ENCODE measurements around the gene ZBTB7B. TPM values are rescaled to one million over a fixed set of nuclear protein-coding genes. Genes with fewer than 3 reads are reported as not detected.

ZBTB7B gene
- total RNA-seq, 2 experiments from 2014 or later, result 124 to 125 TPM

DNA sequence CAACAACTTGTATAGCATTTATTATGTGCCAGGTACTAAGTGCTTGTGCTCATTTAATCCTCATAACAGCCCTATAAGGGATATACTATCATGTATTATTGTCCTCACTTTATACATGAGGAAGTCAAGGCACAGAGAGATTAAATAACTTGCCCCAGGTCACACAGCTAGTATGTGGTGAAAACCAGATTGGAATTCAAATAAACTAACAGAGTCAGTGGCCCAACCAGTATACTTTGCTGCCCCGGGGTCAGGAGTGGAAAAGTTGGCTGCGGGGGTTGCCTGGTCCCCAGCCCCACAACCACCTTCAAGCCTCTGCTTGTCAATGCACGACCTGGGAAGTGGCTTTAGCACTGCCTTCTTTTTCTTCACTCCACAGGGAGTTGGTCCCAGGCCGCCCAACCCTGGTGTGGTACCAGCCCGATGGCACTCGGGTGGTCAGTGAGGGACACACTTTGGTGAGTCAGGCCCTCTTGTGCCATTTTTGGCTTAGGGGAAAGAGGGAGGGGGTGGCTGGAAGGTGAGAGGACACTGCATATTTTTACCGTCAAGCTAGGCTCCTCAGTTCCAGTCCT lies 51.0 kb downstream of the ZBTB7B start:
- Mint-ChIP-seq H3K4me3 (peak overlapping the region; percentile 34), H3K36me3 (peaks cover 16% of the 10 kb centered on the region), H3K27ac (no peak overlapping the region), H3K27me3 (no peaks in the 10 kb centered on the region), H3K9me3 (no peaks in the 10 kb centered on the region), H3K4me1 (ENCODE audit: low read depth) (peaks cover 22% of the 10 kb centered on the region)
- no peak for DNase-seq
- ChIA-PET POLR2A (no interaction called here), CTCF (interaction anchor here (1.4 to 15.8 kb wide), 5 partner anchors 6 to 38 kb away, joined by 3 to 245 read pairs (median 92); partner anchors contain the start of genes ADAM15 and EFNA4)
- intact Hi-C loops (cut with micrococcal nuclease), result no loop called here

DNA sequence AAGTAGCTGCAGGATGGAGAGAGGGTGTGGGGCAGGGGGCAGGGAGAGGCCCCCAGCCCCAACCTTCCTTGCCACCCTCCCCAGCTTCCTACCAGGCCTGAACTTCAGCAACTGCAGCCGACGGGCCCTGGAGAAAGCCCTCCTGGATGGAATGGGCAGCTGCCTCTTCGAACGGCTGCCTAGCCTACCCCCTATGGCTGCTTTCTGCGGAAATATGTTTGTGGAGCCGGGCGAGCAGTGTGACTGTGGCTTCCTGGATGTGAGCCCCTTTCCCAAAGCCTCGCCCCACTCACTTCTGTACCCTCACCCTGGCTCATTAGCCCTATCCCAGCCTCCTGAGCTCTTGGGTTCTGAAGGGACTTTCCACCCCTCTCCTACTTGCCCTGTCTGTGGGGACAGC lies 54.5 kb downstream of the ZBTB7B start:
- DNase-seq, result no peak
- POLR2A ChIA-PET, result interaction anchor here (0.9 kb wide), 1 partner anchor 53 kb away, joined by 3 read pairs; no protein-coding TSS in a partner anchor
- intact Hi-C loops (cut with micrococcal nuclease), result no loop called here
- Mint-ChIP-seq H3K9me3 (no peaks in the 10 kb centered on the region), H3K27ac (no peak overlapping the region), H3K36me3 (peaks cover 22% of the 10 kb centered on the region), H3K4me1 (ENCODE audit: low read depth) (peaks cover 21% of the 10 kb centered on the region), H3K27me3 (no peaks in the 10 kb centered on the region), H3K4me3 (no peak overlapping the region)
- CTCF ChIA-PET, result interaction anchor here (0.6 to 15.8 kb wide), 6 partner anchors 9 to 563 kb away, joined by 3 to 245 read pairs (median 5); partner anchors contain the start of genes ADAM15, KRTCAP2 and PMVK

DNA sequence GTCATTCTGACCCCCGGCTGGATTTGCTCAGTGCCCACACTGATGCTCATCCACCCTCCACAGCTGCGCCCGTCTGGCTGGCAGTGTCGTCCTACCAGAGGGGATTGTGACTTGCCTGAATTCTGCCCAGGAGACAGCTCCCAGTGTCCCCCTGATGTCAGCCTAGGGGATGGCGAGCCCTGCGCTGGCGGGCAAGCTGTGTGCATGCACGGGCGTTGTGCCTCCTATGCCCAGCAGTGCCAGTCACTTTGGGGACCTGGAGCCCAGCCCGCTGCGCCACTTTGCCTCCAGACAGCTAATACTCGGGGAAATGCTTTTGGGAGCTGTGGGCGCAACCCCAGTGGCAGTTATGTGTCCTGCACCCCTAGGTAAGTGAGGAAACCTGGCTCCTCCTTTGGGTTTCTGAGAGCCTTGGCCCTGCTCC lies 55.2 kb downstream of the ZBTB7B start:
- POLR2A ChIA-PET, result no interaction called here
- no peak overlapping the region for H3K4me3 Mint-ChIP-seq
- intact Hi-C loops (cut with micrococcal nuclease), result no loop called here
- no peaks in the 10 kb centered on the region for H3K27me3 Mint-ChIP-seq
- CTCF ChIA-PET, result interaction anchor here (0.6 to 15.8 kb wide), 5 partner anchors 10 to 564 kb away, joined by 3 to 245 read pairs (median 6); partner anchors contain the start of genes ADAM15 and PMVK
- DNase-seq, result no peak
- H3K27ac Mint-ChIP-seq, result no peak overlapping the region
- peaks cover 20% of the 10 kb centered on the region for H3K4me1 Mint-ChIP-seq (ENCODE audit: low read depth)
- H3K36me3 Mint-ChIP-seq, result peaks cover 22% of the 10 kb centered on the region
- H3K9me3 Mint-ChIP-seq, result no peaks in the 10 kb centered on the region

DNA sequence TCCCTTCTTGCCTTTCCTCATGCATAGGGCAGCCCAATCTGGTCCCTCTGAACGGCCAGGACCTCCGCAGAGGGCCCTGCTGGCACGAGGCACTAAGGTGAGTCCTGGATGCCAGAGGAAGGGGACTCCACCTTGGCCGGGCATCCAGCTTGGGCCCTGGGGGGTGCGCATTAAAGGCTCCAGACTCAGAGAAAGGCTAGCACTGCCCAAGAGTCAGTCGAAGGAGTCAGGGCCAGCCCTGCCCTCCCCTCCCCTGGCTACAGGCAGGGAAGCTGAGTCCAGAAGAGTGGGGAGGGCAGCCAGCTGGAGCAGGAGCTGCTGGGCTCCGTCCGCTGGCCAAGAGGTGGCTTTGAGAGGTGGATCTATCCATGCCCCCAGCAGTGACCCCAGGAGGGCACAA lies 58.1 kb downstream of the ZBTB7B start:
- POLR2A ChIA-PET, result interaction anchor here (1.4 kb wide), 1 partner anchor 10 kb away, joined by 5 read pairs; the partner anchor contains the start of gene ADAM15
- Mint-ChIP-seq H3K27ac (no peak overlapping the region), H3K9me3 (no peaks in the 10 kb centered on the region), H3K4me3 (no peak overlapping the region), H3K36me3 (peaks cover 19% of the 10 kb centered on the region), H3K4me1 (ENCODE audit: low read depth) (peaks cover 29% of the 10 kb centered on the region), H3K27me3 (no peaks in the 10 kb centered on the region)
- no peak for DNase-seq
- intact Hi-C loops (cut with micrococcal nuclease), result loop anchor here (1.0 to 5.0 kb wide), 5 partner anchors 8 to 393 kb away; partner anchors contain the start of genes FLAD1 and PMVK
- CTCF ChIA-PET, result interaction anchor here (0.8 to 15.8 kb wide), 17 partner anchors 10 to 501 kb away, joined by 3 to 245 read pairs (median 7); partner anchors contain the start of genes ADAM15, KRTCAP2, PBXIP1 and TRIM46

DNA sequence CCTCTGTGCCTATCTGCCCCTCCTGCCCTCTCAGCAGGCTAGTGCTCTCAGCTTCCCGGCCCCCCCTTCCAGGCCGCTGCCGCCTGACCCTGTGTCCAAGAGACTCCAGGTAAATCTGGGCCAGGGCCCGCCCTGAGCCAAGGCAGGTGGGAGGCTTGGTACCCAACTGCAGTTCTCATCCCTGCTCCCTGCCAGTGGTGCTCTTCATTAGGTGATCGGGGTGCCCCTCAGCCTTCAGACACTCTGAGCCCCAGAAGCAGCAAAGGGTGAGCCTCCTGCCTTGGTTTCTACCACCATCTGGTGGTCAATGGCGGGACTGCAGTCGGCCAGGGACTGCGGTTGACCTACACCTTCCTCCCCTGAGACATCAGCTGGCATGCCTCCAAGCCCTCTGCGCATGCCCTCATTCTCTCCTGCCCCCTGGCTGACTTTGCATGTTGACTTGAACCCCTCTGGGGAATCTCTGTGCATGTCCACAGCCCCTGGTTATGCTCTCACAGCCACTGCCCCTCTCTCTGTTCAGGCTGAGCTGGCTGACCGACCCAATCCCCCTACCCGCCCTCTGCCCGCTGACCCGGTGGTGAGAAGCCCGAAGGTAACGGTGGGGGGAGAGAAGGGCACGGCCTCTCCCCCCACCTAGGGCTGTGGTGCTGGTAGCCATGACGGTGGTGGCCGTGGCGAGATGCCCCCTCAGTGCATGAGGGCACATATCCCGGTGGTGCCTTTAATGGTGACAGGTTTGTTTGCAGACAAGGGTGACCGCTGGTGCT lies 59.0 kb downstream of the ZBTB7B start:
- ChIA-PET POLR2A (interaction anchor here (1.3 to 1.4 kb wide), 2 partner anchors 11 to 14 kb away, joined by 3 to 5 read pairs; partner anchors contain the start of gene ADAM15), CTCF (interaction anchor here (0.5 to 15.8 kb wide), 39 partner anchors 9 to 502 kb away, joined by 3 to 245 read pairs (median 4); partner anchors contain the start of genes ADAM15, FLAD1, KRTCAP2 and PBXIP1)
- DNase-seq, result peak; percentile 96
- no peaks in the 10 kb centered on the region for H3K9me3 Mint-ChIP-seq
- no peaks in the 10 kb centered on the region for H3K27me3 Mint-ChIP-seq
- peaks cover 29% of the 10 kb centered on the region for H3K4me1 Mint-ChIP-seq (ENCODE audit: low read depth)
- intact Hi-C loops (cut with micrococcal nuclease), result loop anchor here (1.0 to 5.0 kb wide), 5 partner anchors 9 to 394 kb away; partner anchors contain the start of genes FLAD1 and PMVK
- H3K4me3 Mint-ChIP-seq, result no peak overlapping the region
- H3K36me3 Mint-ChIP-seq, result peaks cover 12% of the 10 kb centered on the region
- H3K27ac Mint-ChIP-seq, result peak overlapping the region; percentile 34

DNA sequence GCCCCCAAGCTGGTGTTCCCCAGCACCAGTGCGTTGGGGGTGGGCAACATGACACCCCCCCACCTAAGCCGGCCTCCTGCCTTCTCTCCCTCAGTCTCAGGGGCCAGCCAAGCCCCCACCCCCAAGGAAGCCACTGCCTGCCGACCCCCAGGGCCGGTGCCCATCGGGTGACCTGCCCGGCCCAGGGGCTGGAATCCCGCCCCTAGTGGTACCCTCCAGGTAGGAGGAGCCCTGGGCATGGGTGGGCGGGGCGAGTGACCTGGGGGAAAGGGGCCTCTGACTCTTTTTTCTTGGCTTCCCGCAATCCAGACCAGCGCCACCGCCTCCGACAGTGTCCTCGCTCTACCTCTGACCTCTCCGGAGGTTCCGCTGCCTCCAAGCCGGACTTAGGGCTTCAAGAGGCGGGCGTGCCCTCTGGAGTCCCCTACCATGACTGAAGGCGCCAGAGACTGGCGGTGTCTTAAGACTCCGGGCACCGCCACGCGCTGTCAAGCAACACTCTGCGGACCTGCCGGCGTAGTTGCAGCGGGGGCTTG lies 59.6 kb downstream of the ZBTB7B start:
- Mint-ChIP-seq H3K4me3 (no peak overlapping the region), H3K36me3 (peaks cover 12% of the 10 kb centered on the region), H3K27ac (no peak overlapping the region), H3K4me1 (ENCODE audit: low read depth) (peaks cover 29% of the 10 kb centered on the region), H3K27me3 (no peaks in the 10 kb centered on the region), H3K9me3 (no peaks in the 10 kb centered on the region)
- POLR2A ChIA-PET, result interaction anchor here (1.3 to 2.3 kb wide), 3 partner anchors 11 to 23 kb away, joined by 3 to 21 read pairs (median 5); partner anchors contain the start of gene ADAM15
- DNase-seq, result no peak
- CTCF ChIA-PET, result interaction anchor here (0.5 to 15.8 kb wide), 43 partner anchors 9 to 502 kb away, joined by 3 to 245 read pairs (median 4); partner anchors contain the start of genes ADAM15, FLAD1, KRTCAP2 and PBXIP1
- intact Hi-C loops (cut with micrococcal nuclease), result loop anchor here (5.0 kb wide), 3 partner anchors 80 to 395 kb away; partner anchors contain the start of genes FLAD1 and PMVK

DNA sequence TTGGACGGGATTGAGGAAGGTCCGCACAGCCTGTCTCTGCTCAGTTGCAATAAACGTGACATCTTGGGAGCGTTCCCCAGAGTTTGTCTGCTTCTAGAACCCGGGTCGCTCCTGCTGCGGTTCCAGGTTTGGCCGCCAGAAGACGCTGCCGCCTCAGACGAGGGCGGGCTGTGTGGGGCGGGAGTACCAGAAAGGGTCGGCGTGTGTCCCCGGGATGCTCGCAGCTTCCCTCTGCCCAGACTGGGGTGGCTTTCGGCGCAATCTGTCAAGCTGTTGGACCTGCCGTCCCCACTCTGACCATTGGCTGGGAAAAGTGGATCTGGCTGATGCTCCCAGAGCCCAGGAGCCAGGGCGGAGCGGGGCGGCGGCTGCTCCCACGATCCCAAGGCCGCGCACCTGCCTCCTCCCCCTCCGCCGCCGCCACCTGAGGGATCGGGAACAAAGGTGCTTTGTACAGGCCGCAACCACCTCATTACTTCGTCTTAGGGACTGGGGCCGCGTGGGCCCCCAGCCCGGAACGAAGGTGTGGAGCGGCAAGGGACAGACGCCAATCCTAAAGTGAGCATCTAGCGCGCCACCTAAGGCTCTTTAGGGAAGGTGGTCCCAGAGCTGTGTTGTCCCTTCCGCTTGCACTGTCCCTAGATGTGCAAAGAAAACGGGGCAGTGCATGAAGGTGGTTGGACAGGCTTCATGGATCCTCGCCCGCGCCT lies 60.3 kb downstream of the ZBTB7B start:
- Mint-ChIP-seq H3K4me3 (peak overlapping the region; percentile 74), H3K9me3 (no peaks in the 10 kb centered on the region), H3K27ac (no peak overlapping the region), H3K27me3 (no peaks in the 10 kb centered on the region), H3K36me3 (peaks cover 12% of the 10 kb centered on the region), H3K4me1 (ENCODE audit: low read depth) (peaks cover 29% of the 10 kb centered on the region)
- ChIA-PET POLR2A (interaction anchor here (1.3 to 2.3 kb wide), 3 partner anchors 13 to 126 kb away, joined by 3 to 21 read pairs (median 4); partner anchors contain the start of gene PMVK), CTCF (interaction anchor here (0.7 to 15.8 kb wide), 9 partner anchors 13 to 183 kb away, joined by 3 to 245 read pairs (median 6); partner anchors contain the start of genes ADAM15, KRTCAP2 and PMVK)
- DNase-seq, result peak; percentile 89
- intact Hi-C loops (cut with micrococcal nuclease), result loop anchor here (1.0 to 5.0 kb wide), 5 partner anchors 21 to 396 kb away; partner anchors contain the start of genes FLAD1 and PMVK

DNA sequence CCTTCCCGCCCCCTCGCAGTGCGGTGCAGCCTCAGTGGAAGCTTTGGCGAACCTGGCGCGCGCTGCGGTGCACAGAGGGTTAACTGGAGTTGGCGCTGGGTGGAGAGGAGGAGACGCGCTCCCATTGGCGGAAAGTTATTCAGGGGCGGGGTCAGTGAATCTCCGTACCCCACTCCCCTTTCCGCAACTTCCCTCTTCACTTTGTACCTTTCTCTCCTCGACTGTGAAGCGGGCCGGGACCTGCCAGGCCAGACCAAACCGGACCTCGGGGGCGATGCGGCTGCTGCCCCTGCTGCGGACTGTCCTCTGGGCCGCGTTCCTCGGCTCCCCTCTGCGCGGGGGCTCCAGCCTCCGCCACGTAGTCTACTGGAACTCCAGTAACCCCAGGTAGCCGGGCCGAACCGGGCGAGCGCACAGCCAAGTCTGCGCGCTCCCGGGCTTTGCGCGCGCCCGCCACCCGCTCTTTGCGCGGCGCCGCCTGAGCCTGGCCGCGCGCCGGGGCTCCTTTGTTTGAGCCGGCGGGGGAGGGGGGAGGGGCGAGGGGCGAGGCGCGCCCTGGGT lies 61.0 kb downstream of the ZBTB7B start, which contains the start of gene EFNA4:
EFNA4 (plus strand) TSS at position 191 of the 561 bp plus-strand sequence; CDS start at position 275, 84 bp downstream.
- intact Hi-C loops (cut with micrococcal nuclease), result loop anchor here (1.0 to 5.0 kb wide), 5 partner anchors 21 to 396 kb away; partner anchors contain the start of genes FLAD1 and PMVK
- ChIA-PET POLR2A (interaction anchor here (1.5 to 2.3 kb wide), 2 partner anchors 21 to 127 kb away, joined by 4 to 21 read pairs; partner anchors contain the start of gene PMVK), CTCF (interaction anchor here (1.0 to 15.8 kb wide), 8 partner anchors 12 to 127 kb away, joined by 3 to 245 read pairs (median 6); partner anchors contain the start of genes ADAM15, KRTCAP2 and PMVK)

DNA sequence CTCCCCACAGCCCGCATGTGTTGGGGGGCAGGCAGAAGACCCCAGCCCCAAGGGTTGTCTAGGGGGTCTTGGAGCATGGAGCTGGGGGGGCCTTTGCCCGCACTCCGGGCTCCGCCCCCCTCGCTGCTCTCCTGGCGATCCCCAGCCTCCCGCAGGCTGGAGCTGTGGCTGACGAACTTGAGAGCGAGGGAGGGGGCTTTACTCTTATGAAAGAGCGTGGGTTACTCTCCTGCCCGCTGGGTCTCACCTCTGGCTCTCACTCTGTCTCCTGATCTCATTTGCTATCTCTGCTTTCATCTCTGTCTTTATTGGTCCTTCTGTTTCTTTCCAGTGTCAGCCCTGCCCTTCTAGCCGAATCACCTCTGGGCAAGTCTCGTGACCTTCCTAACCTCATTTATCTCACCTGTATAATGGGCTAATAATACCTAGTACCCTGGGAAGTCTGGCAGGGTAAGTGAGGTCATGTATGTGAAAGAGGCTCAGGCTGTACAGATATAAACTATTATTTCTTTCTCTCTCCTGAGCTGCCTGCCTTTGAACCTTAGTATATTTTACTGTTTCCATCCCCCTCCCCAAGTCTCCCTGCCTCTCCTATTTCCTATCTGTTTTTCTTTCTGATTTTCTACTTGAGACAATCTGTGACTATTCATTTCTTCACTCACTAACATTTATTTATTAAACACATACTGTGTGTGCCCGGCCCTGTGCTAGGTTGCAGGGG lies 61.7 kb downstream of the ZBTB7B start:
- Mint-ChIP-seq H3K27me3 (no peaks in the 10 kb centered on the region), H3K9me3 (no peaks in the 10 kb centered on the region), H3K4me3 (peak overlapping the region; percentile 80), H3K27ac (peak overlapping the region; percentile 31), H3K36me3 (peaks cover 8% of the 10 kb centered on the region), H3K4me1 (ENCODE audit: low read depth) (peaks cover 29% of the 10 kb centered on the region)
- ChIA-PET CTCF (interaction anchor here (0.7 to 15.8 kb wide), 7 partner anchors 12 to 104 kb away, joined by 3 to 245 read pairs (median 7); partner anchors contain the start of gene ADAM15), POLR2A (interaction anchor here (1.5 to 2.3 kb wide), 2 partner anchors 21 to 128 kb away, joined by 4 to 21 read pairs; partner anchors contain the start of gene PMVK)
- DNase-seq, result peak; percentile 57
- intact Hi-C loops (cut with micrococcal nuclease), result loop anchor here (5.0 kb wide), 3 partner anchors 82 to 397 kb away; partner anchors contain the start of genes FLAD1 and PMVK

More for the DNA sequence above, 61.0 kb downstream of the ZBTB7B start, which contains the start of gene EFNA4:
- peaks cover 29% of the 10 kb centered on the region for H3K4me1 Mint-ChIP-seq (ENCODE audit: low read depth)
- H3K27me3 Mint-ChIP-seq, result no peaks in the 10 kb centered on the region
- H3K4me3 Mint-ChIP-seq, result peak within 1 kb of the TSS; percentile 80
- peak; percentile 89 for DNase-seq
- H3K27ac Mint-ChIP-seq, result peak within 1 kb of the TSS; percentile 31
- H3K36me3 Mint-ChIP-seq, result peaks cover 9% of the 10 kb centered on the region
- H3K9me3 Mint-ChIP-seq, result no peaks in the 10 kb centered on the region

All from activated CD4-positive, alpha-beta memory T cell treated with anti-CD3 and anti-CD28 coated beads for 36 hours (primary cell).